ENCODE measurements around the gene IRAG1.

Gene IRAG1, protein sequence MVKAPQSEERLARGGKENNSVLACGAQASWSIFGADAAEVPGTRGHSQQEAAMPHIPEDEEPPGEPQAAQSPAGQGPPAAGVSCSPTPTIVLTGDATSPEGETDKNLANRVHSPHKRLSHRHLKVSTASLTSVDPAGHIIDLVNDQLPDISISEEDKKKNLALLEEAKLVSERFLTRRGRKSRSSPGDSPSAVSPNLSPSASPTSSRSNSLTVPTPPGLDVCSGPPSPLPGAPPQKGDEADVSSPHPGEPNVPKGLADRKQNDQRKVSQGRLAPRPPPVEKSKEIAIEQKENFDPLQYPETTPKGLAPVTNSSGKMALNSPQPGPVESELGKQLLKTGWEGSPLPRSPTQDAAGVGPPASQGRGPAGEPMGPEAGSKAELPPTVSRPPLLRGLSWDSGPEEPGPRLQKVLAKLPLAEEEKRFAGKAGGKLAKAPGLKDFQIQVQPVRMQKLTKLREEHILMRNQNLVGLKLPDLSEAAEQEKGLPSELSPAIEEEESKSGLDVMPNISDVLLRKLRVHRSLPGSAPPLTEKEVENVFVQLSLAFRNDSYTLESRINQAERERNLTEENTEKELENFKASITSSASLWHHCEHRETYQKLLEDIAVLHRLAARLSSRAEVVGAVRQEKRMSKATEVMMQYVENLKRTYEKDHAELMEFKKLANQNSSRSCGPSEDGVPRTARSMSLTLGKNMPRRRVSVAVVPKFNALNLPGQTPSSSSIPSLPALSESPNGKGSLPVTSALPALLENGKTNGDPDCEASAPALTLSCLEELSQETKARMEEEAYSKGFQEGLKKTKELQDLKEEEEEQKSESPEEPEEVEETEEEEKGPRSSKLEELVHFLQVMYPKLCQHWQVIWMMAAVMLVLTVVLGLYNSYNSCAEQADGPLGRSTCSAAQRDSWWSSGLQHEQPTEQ

DNA sequence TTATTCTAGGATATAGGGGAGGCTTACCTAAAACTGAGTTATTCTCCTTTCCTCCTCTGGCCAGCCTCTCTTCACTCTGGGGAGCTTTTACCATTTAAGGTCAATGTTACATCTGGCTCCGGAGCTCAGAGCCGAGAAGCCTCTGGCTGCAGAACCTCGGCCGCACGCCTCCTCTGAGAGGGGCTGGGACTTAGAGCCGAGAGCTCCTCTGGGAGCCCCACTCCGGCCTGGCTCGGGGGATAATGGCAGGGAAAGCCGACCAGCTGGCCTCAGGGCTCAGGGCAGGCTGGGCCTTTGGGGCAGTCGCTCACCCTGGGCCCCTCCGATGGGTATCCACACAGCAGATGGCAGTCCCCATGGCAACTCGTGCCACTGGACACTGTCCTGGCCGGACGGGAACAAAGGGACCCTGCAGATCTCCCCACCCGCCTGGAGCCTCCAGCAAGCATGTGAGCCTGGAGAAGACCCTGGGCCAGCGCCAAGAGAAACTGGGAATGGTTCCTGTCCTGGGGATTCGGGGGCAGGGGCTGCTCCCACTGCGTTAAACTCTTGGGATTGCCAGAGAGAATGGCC is at the start of gene IRAG1:
TSS of gene IRAG1 (minus strand) at position 247 of the 573 bp plus-strand sequence. CDS start at position 94, 153 bp downstream.
- no peak for DNase-seq

- no peak for DNase-seq
Observed at GRCh38 chr11:10742460-10743208, 49.1 kb upstream of the IRAG1 start.

- DNase-seq: peak; percentile 93
Observed at GRCh38 chr11:10735481-10736475, 42.2 kb upstream of the IRAG1 start.

GRCh38 chr11:10731064-10731680 is 37.6 kb upstream of the IRAG1 start:
- no peak for DNase-seq

- DNase-seq: no peak
Observed at GRCh38 chr11:10730151-10730550, 36.6 kb upstream of the IRAG1 start.

- DNase-seq: no peak
Observed at GRCh38 chr11:10728789-10729472, 35.4 kb upstream of the IRAG1 start.

DNA sequence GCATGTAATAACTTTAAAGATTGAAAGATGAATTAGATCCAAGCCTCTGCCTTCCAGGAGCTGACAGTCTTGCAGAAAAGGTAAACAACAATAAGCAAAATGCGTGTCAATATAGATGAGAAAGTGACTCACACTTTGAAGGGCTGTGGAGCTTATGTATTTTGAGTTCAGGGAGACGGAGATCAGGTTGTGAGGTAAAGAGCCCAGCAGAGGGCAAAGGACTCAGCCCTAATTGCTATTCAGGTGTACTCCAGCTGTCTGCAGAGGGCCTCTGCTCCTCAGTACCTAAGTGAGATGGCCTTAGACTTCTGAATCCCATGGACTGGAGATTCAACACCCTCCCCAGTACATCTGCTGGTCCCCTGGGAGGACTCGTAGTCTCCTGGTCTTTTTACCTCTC is 34.6 kb upstream of the IRAG1 start:
- no peak for DNase-seq

DNA sequence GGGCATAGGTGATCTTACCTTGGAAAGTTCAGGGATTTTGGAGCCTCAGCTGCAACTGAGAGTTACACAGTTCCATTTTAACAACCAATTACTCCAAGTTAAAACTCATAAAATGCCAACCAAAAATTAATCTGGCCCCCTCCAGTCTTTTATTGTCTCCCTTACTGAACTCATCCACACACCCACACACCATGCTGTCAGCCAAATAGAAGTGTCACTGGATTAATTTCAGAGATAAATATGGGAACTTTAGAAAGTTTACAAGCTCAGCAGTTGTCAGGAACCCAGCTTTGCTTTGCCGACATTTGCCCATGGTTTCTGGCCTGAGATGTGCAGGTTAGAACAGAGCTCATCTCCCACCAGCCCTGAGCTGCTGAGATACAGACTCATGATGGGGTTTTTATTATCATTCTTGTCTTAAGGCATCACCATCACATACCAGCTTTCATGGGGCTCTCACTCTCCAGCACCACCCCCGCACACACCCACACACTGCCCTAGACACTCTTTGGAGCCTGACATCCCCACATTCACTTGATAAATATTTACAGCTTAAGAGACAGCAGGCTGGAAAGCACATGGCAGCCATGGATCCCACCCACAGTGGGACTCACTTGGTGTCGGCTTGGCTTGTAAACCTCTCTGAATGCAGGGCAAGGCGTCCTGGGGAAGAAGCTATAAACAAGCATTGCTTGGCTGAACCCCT is 33.7 kb upstream of the IRAG1 start:
- DNase-seq: no peak

- DNase-seq: no peak
Observed at GRCh38 chr11:10725907-10726253, 32.3 kb upstream of the IRAG1 start.

DNA sequence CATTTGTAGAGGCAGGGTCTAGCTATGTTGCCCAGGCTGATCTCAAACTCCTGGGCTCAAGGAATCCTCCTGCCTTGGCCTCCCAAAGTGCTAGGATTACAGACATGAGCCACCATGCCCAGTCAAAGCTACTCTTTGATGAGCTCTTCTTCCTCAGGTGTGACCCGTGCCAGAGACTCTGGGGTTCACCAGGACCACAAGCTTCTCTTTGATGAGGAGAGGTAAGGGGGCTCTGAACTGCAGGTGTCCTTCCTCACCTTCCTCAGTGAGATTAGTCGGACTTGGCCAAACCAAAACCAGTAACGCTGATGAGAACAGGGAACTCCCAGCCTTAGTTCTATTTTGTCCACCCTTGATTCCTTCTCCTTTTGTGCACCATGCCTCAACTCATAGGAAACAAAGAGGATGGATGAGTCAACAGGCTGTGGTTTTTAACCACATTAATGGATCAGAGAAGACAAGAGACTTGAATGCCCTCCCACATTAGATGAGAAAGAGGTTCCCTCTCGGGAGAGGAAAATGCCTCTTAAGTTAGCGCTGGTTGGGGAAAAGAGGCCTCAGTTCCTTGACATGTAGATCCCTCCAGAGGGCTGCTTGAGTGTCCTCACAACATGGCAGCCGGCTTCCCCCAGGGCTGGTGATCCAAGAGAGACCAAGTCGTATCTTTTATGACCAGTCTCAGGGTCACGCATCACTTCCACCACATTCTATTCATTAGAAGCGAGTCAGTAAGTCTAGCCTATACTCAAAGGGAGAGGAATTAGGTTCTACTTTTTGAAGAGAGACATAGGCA is 31.8 kb upstream of the IRAG1 start:
- DNase-seq: no peak

GRCh38 chr11:10722307-10722706 is 28.8 kb upstream of the IRAG1 start:
- DNase-seq: no peak

DNA sequence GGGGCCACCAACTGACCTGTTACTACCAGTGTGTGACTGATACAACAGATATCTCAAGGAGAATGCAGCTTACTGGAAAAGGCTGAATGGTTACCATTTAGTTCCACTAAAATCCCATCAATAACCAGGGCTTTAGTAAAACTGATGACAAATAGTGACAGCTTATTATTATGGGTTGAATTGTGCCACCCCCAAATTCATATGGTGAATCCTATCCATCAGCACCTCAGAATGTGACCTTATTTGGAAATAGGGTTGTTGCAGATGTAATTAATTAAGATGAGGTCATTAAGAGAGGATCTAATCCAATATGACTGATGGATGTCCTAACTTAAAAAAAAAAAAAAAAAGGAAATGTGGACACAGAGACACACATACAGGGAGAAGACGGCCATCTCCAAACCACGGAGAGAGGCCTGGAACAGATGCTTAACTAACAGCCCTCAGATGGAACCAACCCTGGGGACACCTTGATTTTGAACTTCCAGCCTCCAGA is 27.4 kb upstream of the IRAG1 start:
- DNase-seq: no peak

- DNase-seq: no peak
Observed at GRCh38 chr11:10719616-10720015, 26.1 kb upstream of the IRAG1 start.

- no peak for DNase-seq
Observed at GRCh38 chr11:10716543-10717259, 23.1 kb upstream of the IRAG1 start.

DNA sequence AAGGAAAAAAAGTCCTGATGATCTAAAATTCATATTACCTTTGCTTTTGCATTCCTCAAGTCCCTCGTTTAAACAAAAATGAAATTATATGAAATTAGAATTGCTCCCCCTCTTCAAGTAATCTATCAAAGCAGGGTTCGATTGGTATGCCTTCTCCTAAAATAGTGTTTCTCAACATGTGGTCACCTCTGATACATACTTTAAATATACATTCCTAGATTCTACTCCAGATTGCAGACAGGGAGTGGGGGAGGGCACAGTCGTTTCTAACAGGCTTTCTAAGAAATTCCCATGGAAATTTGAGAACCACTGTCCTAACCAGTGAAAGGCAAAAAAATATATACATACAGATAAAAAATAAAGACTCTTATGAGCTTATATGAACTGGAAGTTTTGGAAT is 22.6 kb upstream of the IRAG1 start:
- no peak for DNase-seq

- no peak for DNase-seq
Observed at GRCh38 chr11:10715571-10715970, 22.0 kb upstream of the IRAG1 start.

- DNase-seq: no peak
Observed at GRCh38 chr11:10709299-10710086, 15.9 kb upstream of the IRAG1 start.
